ENCODE data around the gene SBNO2.

The SBNO2 gene

GRCh38 chr19:1098177-1099051, 75.7 kb downstream of the SBNO2 start:
- TF ChIP-seq, protein P1, sequence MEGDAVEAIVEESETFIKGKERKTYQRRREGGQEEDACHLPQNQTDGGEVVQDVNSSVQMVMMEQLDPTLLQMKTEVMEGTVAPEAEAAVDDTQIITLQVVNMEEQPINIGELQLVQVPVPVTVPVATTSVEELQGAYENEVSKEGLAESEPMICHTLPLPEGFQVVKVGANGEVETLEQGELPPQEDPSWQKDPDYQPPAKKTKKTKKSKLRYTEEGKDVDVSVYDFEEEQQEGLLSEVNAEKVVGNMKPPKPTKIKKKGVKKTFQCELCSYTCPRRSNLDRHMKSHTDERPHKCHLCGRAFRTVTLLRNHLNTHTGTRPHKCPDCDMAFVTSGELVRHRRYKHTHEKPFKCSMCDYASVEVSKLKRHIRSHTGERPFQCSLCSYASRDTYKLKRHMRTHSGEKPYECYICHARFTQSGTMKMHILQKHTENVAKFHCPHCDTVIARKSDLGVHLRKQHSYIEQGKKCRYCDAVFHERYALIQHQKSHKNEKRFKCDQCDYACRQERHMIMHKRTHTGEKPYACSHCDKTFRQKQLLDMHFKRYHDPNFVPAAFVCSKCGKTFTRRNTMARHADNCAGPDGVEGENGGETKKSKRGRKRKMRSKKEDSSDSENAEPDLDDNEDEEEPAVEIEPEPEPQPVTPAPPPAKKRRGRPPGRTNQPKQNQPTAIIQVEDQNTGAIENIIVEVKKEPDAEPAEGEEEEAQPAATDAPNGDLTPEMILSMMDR (conservative IDR thresholded peaks at IDR 0.05; ENCODE audit: low read depth, low read length): no peak
- H3K4me3 ChIP-seq (ENCODE audit: low read depth, low read length): no peak overlapping the region
- DNase-seq (ENCODE audit: low read depth): no peak

DNA sequence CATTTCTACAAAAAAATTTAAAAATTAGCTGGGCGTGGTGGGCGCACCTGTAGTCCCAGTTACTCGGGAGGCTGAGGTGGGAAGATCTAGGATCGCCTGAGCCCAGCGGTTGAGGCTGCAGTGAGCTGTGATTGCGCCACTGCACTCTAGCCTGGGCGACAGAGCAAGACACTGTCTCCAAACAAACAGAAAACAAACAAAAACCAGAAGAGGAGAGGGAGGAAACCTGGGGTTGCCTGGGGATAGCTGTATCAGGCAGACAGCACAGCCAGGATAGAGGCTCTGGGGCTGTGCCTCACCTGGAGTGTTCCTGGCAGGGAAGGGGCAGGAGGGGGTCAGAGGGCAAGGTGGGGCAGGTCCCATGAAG, 76.3 kb downstream of the SBNO2 start:
- TF ChIP-seq, protein P1 (conservative IDR thresholded peaks at IDR 0.05; ENCODE audit: low read depth, low read length): no peak
- no peak for DNase-seq (ENCODE audit: low read depth)
- no peak overlapping the region for H3K4me3 ChIP-seq (ENCODE audit: low read depth, low read length)

DNA sequence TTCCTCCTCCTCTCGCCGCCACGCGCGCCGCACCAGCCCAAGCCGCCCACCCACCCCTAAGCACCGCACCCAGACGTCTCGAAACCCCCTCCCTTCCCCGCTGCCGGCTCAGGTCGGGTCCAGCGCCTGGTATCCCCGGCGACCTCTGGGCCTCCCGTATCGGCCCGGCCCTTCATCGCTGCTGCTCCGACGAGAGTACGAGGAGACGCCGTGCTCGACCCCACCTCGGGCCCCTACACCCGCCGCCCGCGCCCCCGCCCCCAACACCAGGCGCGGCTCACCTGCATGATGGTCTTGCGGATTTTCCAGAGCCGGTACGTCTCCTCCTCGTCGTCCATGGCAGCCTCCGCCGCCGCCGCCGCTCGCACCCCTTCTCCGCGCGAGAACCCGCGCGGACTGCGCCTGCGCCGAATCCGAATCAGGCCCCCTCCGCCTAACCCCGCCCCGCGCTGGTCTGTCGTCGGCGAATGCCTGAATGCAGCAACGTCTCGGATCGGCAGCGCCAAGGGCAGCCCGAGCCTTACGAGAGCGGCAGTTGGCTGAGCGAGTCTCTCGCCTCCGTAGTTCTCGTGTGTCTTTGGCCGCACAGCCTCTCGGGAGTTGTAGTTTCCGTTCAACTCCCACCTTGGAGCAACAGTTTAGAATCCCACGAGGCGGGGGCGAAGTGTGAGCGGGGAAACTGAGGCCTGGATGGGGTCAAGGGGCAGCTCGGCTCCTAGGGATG, 78.9 kb downstream of the SBNO2 start, which contains the start of gene POLR2E:
POLR2E (minus strand) TSS at position 398 of the 724 bp plus-strand sequence; CDS start at position 338, 60 bp downstream.
- TF ChIP-seq, protein P1 (conservative IDR thresholded peaks at IDR 0.05; ENCODE audit: low read depth, low read length): no peak
- peak within 1 kb of the TSS; percentile 85 for H3K4me3 ChIP-seq (ENCODE audit: low read depth, low read length)
- peak; percentile 99 for DNase-seq (ENCODE audit: low read depth)

DNA sequence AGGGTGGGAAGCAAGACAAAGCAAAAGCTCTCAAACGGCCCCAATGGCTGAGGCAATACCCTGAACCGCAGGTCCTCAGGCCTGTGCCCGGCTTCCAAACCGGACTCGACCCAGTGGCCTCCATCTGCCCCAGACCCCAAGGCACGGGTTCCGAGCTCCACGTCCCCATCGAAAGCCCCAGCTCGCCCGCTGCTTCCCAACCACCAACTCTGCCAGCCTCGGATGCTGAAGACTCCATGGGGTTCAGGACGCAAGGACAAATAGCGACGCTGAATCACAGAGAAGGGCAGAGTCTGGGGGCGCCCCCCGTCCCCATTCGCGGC, 79.5 kb downstream of the SBNO2 start:
- H3K4me3 ChIP-seq (ENCODE audit: low read depth, low read length): peak overlapping the region; percentile 85
- DNase-seq (ENCODE audit: low read depth): no peak

DNA sequence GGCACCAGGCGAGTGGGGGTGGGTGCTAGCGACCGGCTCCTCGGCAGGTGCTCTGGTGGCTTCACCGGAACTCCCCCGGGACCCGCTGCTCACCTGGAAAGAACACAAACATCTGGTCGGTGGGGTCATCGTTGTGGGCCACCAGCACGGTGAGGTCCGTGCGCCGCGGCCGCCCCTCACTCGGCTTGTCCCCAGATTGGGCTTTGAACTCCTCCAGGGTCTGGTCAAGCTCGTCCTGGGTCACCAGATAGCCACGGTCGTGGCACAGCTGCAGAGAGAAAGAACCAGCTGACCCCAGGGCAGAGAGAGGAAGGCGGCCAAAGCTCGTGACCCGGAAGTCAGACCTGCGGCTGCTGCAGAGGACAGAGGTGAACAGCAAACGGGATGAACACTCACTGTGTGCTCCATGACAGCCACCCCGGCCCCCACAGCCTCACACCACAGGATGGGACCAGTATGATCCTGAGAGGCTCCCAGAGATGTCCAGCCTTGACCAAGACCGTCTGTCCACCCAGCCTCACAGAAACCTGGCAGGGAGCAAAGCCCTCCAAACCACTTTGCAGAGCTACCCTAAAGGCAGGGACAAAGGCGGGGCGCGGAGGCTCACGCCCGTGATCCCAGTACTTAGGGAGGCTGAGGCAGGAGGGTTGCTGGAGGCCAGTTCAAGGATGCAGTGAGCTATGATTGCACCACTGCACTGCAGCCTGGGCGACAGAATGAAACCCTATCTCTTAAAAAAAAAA, 80.1 kb downstream of the SBNO2 start:
- TF ChIP-seq, protein P1 (conservative IDR thresholded peaks at IDR 0.05; ENCODE audit: low read depth, low read length): no peak
- no peak for DNase-seq (ENCODE audit: low read depth)
- peak overlapping the region; percentile 85 for H3K4me3 ChIP-seq (ENCODE audit: low read depth, low read length)

More for the DNA sequence above, 79.5 kb downstream of the SBNO2 start:
- TF ChIP-seq, protein P1 (conservative IDR thresholded peaks at IDR 0.05; ENCODE audit: low read depth, low read length): no peak

DNA sequence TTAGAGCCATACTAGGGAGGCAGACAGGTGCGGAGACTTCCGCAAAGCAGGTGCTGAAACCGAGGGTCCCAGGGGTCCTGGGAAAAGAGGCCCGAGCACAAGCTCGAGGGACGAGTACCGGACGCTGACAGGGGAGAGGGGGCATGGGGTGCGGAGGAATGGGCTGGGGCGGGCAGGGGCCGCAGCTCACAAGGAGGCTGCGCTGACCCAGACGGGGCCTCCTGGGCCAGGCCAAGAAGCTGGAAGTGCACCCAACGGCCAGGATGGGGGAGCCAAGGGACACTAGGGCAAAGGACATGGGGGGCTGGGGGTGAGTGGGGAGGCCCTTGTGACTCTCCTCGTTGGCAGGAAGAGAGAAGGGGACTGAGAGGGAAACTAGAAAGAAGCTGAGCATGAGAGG, 80.7 kb downstream of the SBNO2 start:
- no peak for DNase-seq (ENCODE audit: low read depth)
- H3K4me3 ChIP-seq (ENCODE audit: low read depth, low read length): no peak overlapping the region

More for the DNA sequence above, 80.7 kb downstream of the SBNO2 start:
- TF ChIP-seq, protein P1 (conservative IDR thresholded peaks at IDR 0.05; ENCODE audit: low read depth, low read length): no peak

Data from choroid plexus epithelial cell (primary cell).